WTC11 (cell line): ENCODE measurements around the gene GTPBP1.

Experiments
- ATF2 ChIP-seq: sonication (generic); formaldehyde crosslinking; IDR thresholded peaks from 2 replicates; pipeline ENCODE4 v1.8.1; 2022; ENCODE audit warnings: low read depth, missing genetic modification reagents, borderline replicate concordance
- ATF3 ChIP-seq: sonication (generic); formaldehyde crosslinking; conservative IDR thresholded peaks from 2 replicates; pipeline ENCODE4 v1.8.1; 2022; ENCODE audit warnings: mild to moderate bottlenecking, missing genetic modification reagents
- CREB1 ChIP-seq: sonication (generic); formaldehyde crosslinking; IDR thresholded peaks from 2 replicates; pipeline ENCODE4 v1.8.0; 2023; ENCODE audit warnings: mild to moderate bottlenecking, missing genetic modification reagents
- CTCF ChIP-seq: fragments of 200-600 bp; IDR thresholded peaks from 2 replicates; pipeline ENCODE4 v1.8.0; 2022; ENCODE audit warnings: antibody characterized with exemption
- FOXK1 ChIP-seq: sonication (generic); formaldehyde crosslinking; IDR thresholded peaks from 2 replicates; pipeline ENCODE4 v1.8.0; 2022; ENCODE audit warnings: mild to moderate bottlenecking, moderate library complexity, missing genetic modification reagents
- NFE2L1 ChIP-seq: sonication (generic); formaldehyde crosslinking; IDR thresholded peaks from 2 replicates; pipeline ENCODE4 v1.8.1; 2023; ENCODE audit warnings: missing genetic modification reagents
- STAT6 ChIP-seq: sonication (generic); formaldehyde crosslinking; conservative IDR thresholded peaks from 2 replicates; pipeline ENCODE4 v1.8.1; 2023; ENCODE audit warnings: mild to moderate bottlenecking, low read depth, missing genetic modification reagents, moderate library complexity
- TCF7 ChIP-seq: sonication (generic); formaldehyde crosslinking; IDR thresholded peaks from 2 replicates; pipeline ENCODE4 v1.8.0; 2022; ENCODE audit warnings: mild to moderate bottlenecking, low read depth, missing genetic modification reagents, moderate library complexity
- TEAD4 ChIP-seq: sonication (generic); formaldehyde crosslinking; IDR thresholded peaks from 2 replicates; pipeline ENCODE4 v1.8.0; 2022; ENCODE audit warnings: mild to moderate bottlenecking, missing genetic modification reagents
- ZNF121 ChIP-seq: sonication (generic); formaldehyde crosslinking; IDR thresholded peaks from 2 replicates; pipeline ENCODE4 v1.8.0; 2023; ENCODE audit warnings: missing genetic modification reagents
- ZNF263 ChIP-seq: sonication (generic); formaldehyde crosslinking; IDR thresholded peaks from 2 replicates; pipeline ENCODE4 v1.8.1; 2022; ENCODE audit warnings: low read depth, mild to moderate bottlenecking, moderate library complexity, missing genetic modification reagents

GRCh38 chr22:38744981-38745380 is 39.2 kb downstream of the GTPBP1 start:
- TF ChIP-seq CTCF (no peak), STAT6 (CRISPR knock-in tag) (no peak), FOXK1 (CRISPR knock-in tag) (no peak), NFE2L1 (CRISPR knock-in tag) (no peak), CREB1 (CRISPR knock-in tag) (no peak), TEAD4 (no peak), ATF2 (CRISPR knock-in tag) (no peak), ATF3 (CRISPR knock-in tag) (no peak), ZNF121 (CRISPR knock-in tag) (no peak), TCF7 (CRISPR knock-in tag) (no peak), ZNF263 (no peak)
